Measurements from ENCODE around the gene EXOSC10. TPM values are rescaled to one million over a fixed set of nuclear protein-coding genes. Genes with fewer than 3 reads are reported as not detected.
A peak's percentile ranks its signal among the peaks of the same experiment; 100 is the strongest.
"Not testable (repeated sequence)": the region's sequence is repeated elsewhere in the genome, so short reads cannot be mapped to it uniquely, and the experiment has no call there.

EXOSC10 gene
- total RNA-seq, 1 donor from 2014 or later: 28.2 TPM

GRCh38 chr1:11056504-11056903, 43.2 kb downstream of the EXOSC10 start:
- peaks cover 13 to 18% (median 15%) of the 10 kb centered on the region in 3 donors for H3K36me3 ChIP-seq (ENCODE audit: control insufficient read depth in 3 of 3, insufficient read depth in 3 of 3, low read length in 3 of 3)
- no peak overlapping the region for H3K27ac ChIP-seq (ENCODE audit: low read depth, low read length)
- no peaks in the 10 kb centered on the region for H3K9me3 ChIP-seq (ENCODE audit: control insufficient read depth in 3 of 3, low read length in 3 of 3)
- no peak overlapping the region for H3K4me3 ChIP-seq (ENCODE audit: low read length in 3 of 3)
- peaks cover 14 to 23% (median 23%) of the 10 kb centered on the region in 3 donors for H3K4me1 ChIP-seq (ENCODE audit: control insufficient read depth in 3 of 3, insufficient read depth in 3 of 3, low read length in 3 of 3)
- no peak overlapping the region for H3K9ac ChIP-seq (ENCODE audit: low read depth in 1 of 3, low read length in 3 of 3)
- peaks cover 0 to 3% (median 0%) of the 10 kb centered on the region in 3 donors for H3K27me3 ChIP-seq (ENCODE audit: control insufficient read depth in 3 of 3, insufficient read depth in 3 of 3, low read length in 3 of 3)

- peaks cover 0 to 3% (median 0%) of the 10 kb centered on the region in 3 donors for H3K27me3 ChIP-seq (ENCODE audit: control insufficient read depth in 3 of 3, insufficient read depth in 3 of 3, low read length in 3 of 3)
- H3K4me3 ChIP-seq (ENCODE audit: low read length in 3 of 3): no peak overlapping the region
- H3K36me3 ChIP-seq (ENCODE audit: control insufficient read depth in 3 of 3, insufficient read depth in 3 of 3, low read length in 3 of 3): peaks cover 13 to 18% (median 15%) of the 10 kb centered on the region in 3 donors
- H3K9me3 ChIP-seq (ENCODE audit: control insufficient read depth in 3 of 3, low read length in 3 of 3): no peaks in the 10 kb centered on the region
- H3K4me1 ChIP-seq (ENCODE audit: control insufficient read depth in 3 of 3, insufficient read depth in 3 of 3, low read length in 3 of 3): peaks cover 10 to 19% (median 15%) of the 10 kb centered on the region in 3 donors
- H3K27ac ChIP-seq (ENCODE audit: low read depth, low read length): no peak overlapping the region
- no peak overlapping the region for H3K9ac ChIP-seq (ENCODE audit: low read depth in 1 of 3, low read length in 3 of 3)
These were observed 44.0 kb downstream of the EXOSC10 start for GRCh38 chr1:11055676-11056075.

- Histone ChIP-seq H3K27me3 (ENCODE audit: control insufficient read depth in 3 of 3, insufficient read depth in 3 of 3, low read length in 3 of 3) (peaks cover 0 to 3% (median 0%) of the 10 kb centered on the region in 3 donors), H3K9me3 (ENCODE audit: control insufficient read depth in 3 of 3, low read length in 3 of 3) (no peaks in the 10 kb centered on the region), H3K4me3 (ENCODE audit: low read length in 3 of 3) (no peak overlapping the region), H3K27ac (ENCODE audit: low read depth, low read length) (no peak overlapping the region), H3K4me1 (ENCODE audit: control insufficient read depth in 3 of 3, insufficient read depth in 3 of 3, low read length in 3 of 3) (peaks cover 9 to 18% (median 15%) of the 10 kb centered on the region in 3 donors), H3K9ac (ENCODE audit: low read depth in 1 of 3, low read length in 3 of 3) (no peak overlapping the region), H3K36me3 (ENCODE audit: control insufficient read depth in 3 of 3, insufficient read depth in 3 of 3, low read length in 3 of 3) (peaks cover 13 to 18% (median 15%) of the 10 kb centered on the region in 3 donors)
These were observed 45.0 kb downstream of the EXOSC10 start for GRCh38 chr1:11054666-11055065.

- H3K4me1 ChIP-seq (ENCODE audit: control insufficient read depth in 3 of 3, insufficient read depth in 3 of 3, low read length in 3 of 3): peaks cover 7 to 15% (median 12%) of the 10 kb centered on the region in 3 donors
- H3K9ac ChIP-seq (ENCODE audit: low read depth in 1 of 3, low read length in 3 of 3): no peak overlapping the region
These were observed 45.5 kb downstream of the EXOSC10 start for GRCh38 chr1:11054181-11054580.

GRCh38 chr1:11053758-11054137, 45.9 kb downstream of the EXOSC10 start:
- Histone ChIP-seq H3K9ac (ENCODE audit: low read depth in 1 of 3, low read length in 3 of 3) (no peak overlapping the region), H3K9me3 (ENCODE audit: control insufficient read depth in 3 of 3, low read length in 3 of 3) (no peaks in the 10 kb centered on the region), H3K4me3 (ENCODE audit: low read length in 3 of 3) (no peak overlapping the region), H3K27ac (ENCODE audit: low read depth, low read length) (no peak overlapping the region), H3K27me3 (ENCODE audit: control insufficient read depth in 3 of 3, insufficient read depth in 3 of 3, low read length in 3 of 3) (peaks cover 0 to 3% (median 0%) of the 10 kb centered on the region in 3 donors), H3K36me3 (ENCODE audit: control insufficient read depth in 3 of 3, insufficient read depth in 3 of 3, low read length in 3 of 3) (peaks cover 13 to 18% (median 15%) of the 10 kb centered on the region in 3 donors), H3K4me1 (ENCODE audit: control insufficient read depth in 3 of 3, insufficient read depth in 3 of 3, low read length in 3 of 3) (peaks cover 3 to 10% (median 8%) of the 10 kb centered on the region in 3 donors)

More at GRCh38 chr1:11054181-11054580, 45.5 kb downstream of the EXOSC10 start:
- Histone ChIP-seq H3K27ac (ENCODE audit: low read depth, low read length) (no peak overlapping the region), H3K9me3 (ENCODE audit: control insufficient read depth in 3 of 3, low read length in 3 of 3) (no peaks in the 10 kb centered on the region), H3K36me3 (ENCODE audit: control insufficient read depth in 3 of 3, insufficient read depth in 3 of 3, low read length in 3 of 3) (peaks cover 13 to 18% (median 15%) of the 10 kb centered on the region in 3 donors), H3K27me3 (ENCODE audit: control insufficient read depth in 3 of 3, insufficient read depth in 3 of 3, low read length in 3 of 3) (peaks cover 0 to 3% (median 0%) of the 10 kb centered on the region in 3 donors), H3K4me3 (ENCODE audit: low read length in 3 of 3) (no peak overlapping the region)

GRCh38 chr1:11052839-11053757, 46.6 kb downstream of the EXOSC10 start:
- Histone ChIP-seq H3K4me3 (ENCODE audit: low read length in 3 of 3) (no peak overlapping the region), H3K4me1 (ENCODE audit: control insufficient read depth in 3 of 3, insufficient read depth in 3 of 3, low read length in 3 of 3) (peaks cover 0 to 7% (median 5%) of the 10 kb centered on the region in 3 donors), H3K27ac (ENCODE audit: low read depth, low read length) (no peak overlapping the region), H3K36me3 (ENCODE audit: control insufficient read depth in 3 of 3, insufficient read depth in 3 of 3, low read length in 3 of 3) (peaks cover 13 to 18% (median 15%) of the 10 kb centered on the region in 3 donors), H3K9me3 (ENCODE audit: control insufficient read depth in 3 of 3, low read length in 3 of 3) (no peaks in the 10 kb centered on the region), H3K9ac (ENCODE audit: low read depth in 1 of 3, low read length in 3 of 3) (peak overlapping the region in 1 of 3 donors; percentile 43), H3K27me3 (ENCODE audit: control insufficient read depth in 3 of 3, insufficient read depth in 3 of 3, low read length in 3 of 3) (peaks cover 0 to 3% (median 0%) of the 10 kb centered on the region in 3 donors)

GRCh38 chr1:11051781-11052511, 47.7 kb downstream of the EXOSC10 start:
- Histone ChIP-seq H3K27ac (ENCODE audit: low read depth, low read length) (no peak overlapping the region), H3K9ac (ENCODE audit: low read depth in 1 of 3, low read length in 3 of 3) (no peak overlapping the region), H3K27me3 (ENCODE audit: control insufficient read depth in 3 of 3, insufficient read depth in 3 of 3, low read length in 3 of 3) (peaks cover 0 to 3% (median 0%) of the 10 kb centered on the region in 3 donors), H3K4me3 (ENCODE audit: low read length in 3 of 3) (no peak overlapping the region), H3K9me3 (ENCODE audit: control insufficient read depth in 3 of 3, low read length in 3 of 3) (no peaks in the 10 kb centered on the region), H3K4me1 (ENCODE audit: control insufficient read depth in 3 of 3, insufficient read depth in 3 of 3, low read length in 3 of 3) (peaks cover 0 to 7% (median 5%) of the 10 kb centered on the region in 3 donors), H3K36me3 (ENCODE audit: control insufficient read depth in 3 of 3, insufficient read depth in 3 of 3, low read length in 3 of 3) (peaks cover 11 to 14% (median 13%) of the 10 kb centered on the region in 3 donors)

GRCh38 chr1:11051121-11051520, 48.5 kb downstream of the EXOSC10 start:
- not testable (repeated sequence) for H3K27me3 ChIP-seq (ENCODE audit: control insufficient read depth in 3 of 3, insufficient read depth in 3 of 3, low read length in 3 of 3); H3K27ac ChIP-seq (ENCODE audit: low read depth, low read length); H3K4me3 ChIP-seq (ENCODE audit: low read length in 3 of 3); H3K9ac ChIP-seq (ENCODE audit: low read depth in 1 of 3, low read length in 3 of 3); H3K9me3 ChIP-seq (ENCODE audit: control insufficient read depth in 3 of 3, low read length in 3 of 3); H3K4me1 ChIP-seq (ENCODE audit: control insufficient read depth in 3 of 3, insufficient read depth in 3 of 3, low read length in 3 of 3)
- peaks cover 3 to 11% (median 5%) of the 10 kb centered on the region in 3 donors for H3K36me3 ChIP-seq (ENCODE audit: control insufficient read depth in 3 of 3, insufficient read depth in 3 of 3, low read length in 3 of 3)

GRCh38 chr1:11046625-11047365, 52.9 kb downstream of the EXOSC10 start, which contains the start of gene MASP2:
Gene MASP2, minus strand, starts transcription at chr1:11047239. Its CDS starts 32 bp downstream, at chr1:11047207.
- Histone ChIP-seq H3K9me3 (ENCODE audit: control insufficient read depth in 3 of 3, low read length in 3 of 3) (no peaks in the 10 kb centered on the region), H3K27ac (ENCODE audit: low read depth, low read length) (no peak within 1 kb of the TSS), H3K36me3 (ENCODE audit: control insufficient read depth in 3 of 3, insufficient read depth in 3 of 3, low read length in 3 of 3) (no peaks in the 10 kb centered on the region), H3K9ac (ENCODE audit: low read depth in 1 of 3, low read length in 3 of 3) (no peak within 1 kb of the TSS), H3K27me3 (ENCODE audit: control insufficient read depth in 3 of 3, insufficient read depth in 3 of 3, low read length in 3 of 3) (no peaks in the 10 kb centered on the region), H3K4me1 (ENCODE audit: control insufficient read depth in 3 of 3, insufficient read depth in 3 of 3, low read length in 3 of 3) (peaks cover 0 to 2% (median 0%) of the 10 kb centered on the region in 3 donors), H3K4me3 (ENCODE audit: low read length in 3 of 3) (no peak within 1 kb of the TSS)

Measured in skeletal muscle tissue (tissue), 4 donors.